Astrocyte (in vitro differentiated cells and primary cell): Measurements from ENCODE around the gene NPHP4.

Experiments used
- EZH2 ChIP-seq: IDR thresholded peaks from 2 replicates; pipeline ENCODE4 v1.6.1; 2012; ENCODE audit warnings: mild to moderate bottlenecking, low read length, inconsistent platforms; ENCODE audit not compliant: insufficient read depth
- TF ChIP-seq, protein P1 (sequence below): IDR thresholded peaks from 2 replicates; pipeline ENCODE4 v1.5.1; 2011; ENCODE audit warnings: low read depth, mild to moderate bottlenecking, inconsistent platforms, low read length, moderate library complexity; ENCODE audit not compliant: insufficient read depth

DNA sequence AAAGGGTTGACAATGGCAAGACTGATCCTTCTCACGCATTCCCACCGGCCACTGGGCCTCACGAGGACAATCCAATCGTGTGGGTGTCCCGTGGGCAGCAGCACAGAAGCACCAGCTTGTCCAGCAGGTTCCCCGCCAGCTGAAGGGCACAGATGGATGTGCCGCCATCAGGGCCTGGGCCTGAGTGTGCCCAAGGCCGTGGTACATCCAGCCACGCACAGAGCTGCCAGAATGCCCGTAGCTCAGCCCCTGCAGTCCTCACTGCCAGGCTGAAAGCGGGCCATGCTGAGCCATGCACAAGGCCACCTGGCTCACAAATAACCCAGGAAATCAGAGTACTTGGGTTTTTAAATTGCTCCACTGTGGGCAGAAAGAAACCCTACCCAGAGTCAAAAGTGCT lies 7.0 kb downstream of the NPHP4 start:
- TF ChIP-seq, protein P1, sequence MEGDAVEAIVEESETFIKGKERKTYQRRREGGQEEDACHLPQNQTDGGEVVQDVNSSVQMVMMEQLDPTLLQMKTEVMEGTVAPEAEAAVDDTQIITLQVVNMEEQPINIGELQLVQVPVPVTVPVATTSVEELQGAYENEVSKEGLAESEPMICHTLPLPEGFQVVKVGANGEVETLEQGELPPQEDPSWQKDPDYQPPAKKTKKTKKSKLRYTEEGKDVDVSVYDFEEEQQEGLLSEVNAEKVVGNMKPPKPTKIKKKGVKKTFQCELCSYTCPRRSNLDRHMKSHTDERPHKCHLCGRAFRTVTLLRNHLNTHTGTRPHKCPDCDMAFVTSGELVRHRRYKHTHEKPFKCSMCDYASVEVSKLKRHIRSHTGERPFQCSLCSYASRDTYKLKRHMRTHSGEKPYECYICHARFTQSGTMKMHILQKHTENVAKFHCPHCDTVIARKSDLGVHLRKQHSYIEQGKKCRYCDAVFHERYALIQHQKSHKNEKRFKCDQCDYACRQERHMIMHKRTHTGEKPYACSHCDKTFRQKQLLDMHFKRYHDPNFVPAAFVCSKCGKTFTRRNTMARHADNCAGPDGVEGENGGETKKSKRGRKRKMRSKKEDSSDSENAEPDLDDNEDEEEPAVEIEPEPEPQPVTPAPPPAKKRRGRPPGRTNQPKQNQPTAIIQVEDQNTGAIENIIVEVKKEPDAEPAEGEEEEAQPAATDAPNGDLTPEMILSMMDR: no peak
- no peak for TF ChIP-seq EZH2
